Esophagus squamous epithelium (tissue), 4 donors: ENCODE results near the gene PTPRD.

Source experiments
- POLR2A ChIP-seq, 4 donors: fragments of 450-650 bp; IDR thresholded peaks; one replicate each; pipeline ENCODE4 v1.6.1; 2017; ENCODE audit warnings: antibody characterized with exemption in 4 of 4, mild to moderate bottlenecking in 4 of 4, moderate library complexity in 3 of 4
- TF ChIP-seq, protein P1 (sequence below), 6 experiments: fragments of 450-650 bp in 4 of 6; fragments of 200-600 bp in 2 of 6; sonication (generic) in 2 of 6; IDR thresholded peaks; one replicate each; pipeline ENCODE4 v1.5.1; 2016 to 2019; ENCODE audit warnings: antibody characterized with exemption in 6 of 6, mild to moderate bottlenecking in 4 of 6, moderate library complexity in 4 of 6

- no peak for TF ChIP-seq POLR2A (IDR thresholded peaks at IDR 0.05)
- TF ChIP-seq, protein P1, sequence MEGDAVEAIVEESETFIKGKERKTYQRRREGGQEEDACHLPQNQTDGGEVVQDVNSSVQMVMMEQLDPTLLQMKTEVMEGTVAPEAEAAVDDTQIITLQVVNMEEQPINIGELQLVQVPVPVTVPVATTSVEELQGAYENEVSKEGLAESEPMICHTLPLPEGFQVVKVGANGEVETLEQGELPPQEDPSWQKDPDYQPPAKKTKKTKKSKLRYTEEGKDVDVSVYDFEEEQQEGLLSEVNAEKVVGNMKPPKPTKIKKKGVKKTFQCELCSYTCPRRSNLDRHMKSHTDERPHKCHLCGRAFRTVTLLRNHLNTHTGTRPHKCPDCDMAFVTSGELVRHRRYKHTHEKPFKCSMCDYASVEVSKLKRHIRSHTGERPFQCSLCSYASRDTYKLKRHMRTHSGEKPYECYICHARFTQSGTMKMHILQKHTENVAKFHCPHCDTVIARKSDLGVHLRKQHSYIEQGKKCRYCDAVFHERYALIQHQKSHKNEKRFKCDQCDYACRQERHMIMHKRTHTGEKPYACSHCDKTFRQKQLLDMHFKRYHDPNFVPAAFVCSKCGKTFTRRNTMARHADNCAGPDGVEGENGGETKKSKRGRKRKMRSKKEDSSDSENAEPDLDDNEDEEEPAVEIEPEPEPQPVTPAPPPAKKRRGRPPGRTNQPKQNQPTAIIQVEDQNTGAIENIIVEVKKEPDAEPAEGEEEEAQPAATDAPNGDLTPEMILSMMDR (IDR thresholded peaks at IDR 0.05) = no peak
Measured at GRCh38 chr9:10651012-10651411, 38.2 kb upstream of the PTPRD start.
